ENCODE data around the gene ELF1. TPM values are rescaled to one million over a fixed set of nuclear protein-coding genes. Genes with fewer than 3 reads are reported as not detected.
A peak's percentile ranks its signal among the peaks of the same experiment; 100 is the strongest.

ELF1 gene
- total RNA-seq (95.1 TPM), polyA plus RNA-seq (ENCODE audit: insufficient read depth, low read depth, low replicate concordance) (12.0 TPM)
- long read RNA-seq, donor 1: 0 reads
- long read RNA-seq, donor 2, partial matches to known transcripts: 27 of 34 reads
- long read RNA-seq, donor 2, other reads (novel, unspliced or antisense): 7 of 34 reads
- long read RNA-seq, donor 3, partial matches to known transcripts: 35 of 94 reads
- long read RNA-seq, donor 3, other reads (novel, unspliced or antisense): 57 of 94 reads
- long read RNA-seq, donor 4, partial matches to known transcripts: 0 of 1 reads
- long read RNA-seq, donor 4, other reads (novel, unspliced or antisense): 0 of 1 reads
- long read RNA-seq, donor 5: 0 reads
- long read RNA-seq, donor 6, partial matches to known transcripts: 22 of 81 reads
- long read RNA-seq, donor 6, other reads (novel, unspliced or antisense): 58 of 81 reads
- long read RNA-seq, donor 7, transcript ELF1-205 (9 exons, 2,116 nt): major isoform, 5 of 39 reads
- long read RNA-seq, donor 7, partial matches to known transcripts: 10 of 39 reads
- long read RNA-seq, donor 7, other reads (novel, unspliced or antisense): 23 of 39 reads
- long read RNA-seq, donor 8, partial matches to known transcripts: 0 of 1 reads
- long read RNA-seq, donor 8, other reads (novel, unspliced or antisense): 0 of 1 reads
- long read RNA-seq, donor 9, partial matches to known transcripts: 0 of 1 reads
- long read RNA-seq, donor 9, other reads (novel, unspliced or antisense): 0 of 1 reads
- long read RNA-seq, donor 10, partial matches to known transcripts: 90 of 90 reads
- long read RNA-seq, donor 10, other reads (novel, unspliced or antisense): 0 of 90 reads

- Histone ChIP-seq H3K9me3 (ENCODE audit: control insufficient read depth in 2 of 3, insufficient read depth in 1 of 3, low read length in 3 of 3) (no peaks in the 10 kb centered on the region), H3K9ac (ENCODE audit: low read length in 3 of 3) (peak within 1 kb of the TSS; percentile 37 to 56 (median 48)), H3K4me1 (ENCODE audit: control insufficient read depth in 2 of 3, insufficient read depth in 2 of 3, low read depth in 1 of 3, low read length in 3 of 3) (peaks cover 0 to 8% (median 6%) of the 10 kb centered on the region in 3 donors), H3K27ac (ENCODE audit: low read depth in 2 of 2, low read length in 2 of 2) (peak within 1 kb of the TSS; percentile 81 to 85), H3K36me3 (ENCODE audit: control insufficient read depth in 2 of 3, insufficient read depth in 3 of 3, low read length in 3 of 3) (no peaks in the 10 kb centered on the region), H3K27me3 (ENCODE audit: control insufficient read depth, insufficient read depth, low read length) (no peaks in the 10 kb centered on the region), H3K4me3 (ENCODE audit: low read length in 3 of 3) (peak within 1 kb of the TSS; percentile 41 to 55 (median 51))
- DNase-seq (peak in 4 of 5 donors; percentile 17 to 81 (median 54)), FAIRE-seq (peak; percentile 30)
- TF ChIP-seq, protein P1, sequence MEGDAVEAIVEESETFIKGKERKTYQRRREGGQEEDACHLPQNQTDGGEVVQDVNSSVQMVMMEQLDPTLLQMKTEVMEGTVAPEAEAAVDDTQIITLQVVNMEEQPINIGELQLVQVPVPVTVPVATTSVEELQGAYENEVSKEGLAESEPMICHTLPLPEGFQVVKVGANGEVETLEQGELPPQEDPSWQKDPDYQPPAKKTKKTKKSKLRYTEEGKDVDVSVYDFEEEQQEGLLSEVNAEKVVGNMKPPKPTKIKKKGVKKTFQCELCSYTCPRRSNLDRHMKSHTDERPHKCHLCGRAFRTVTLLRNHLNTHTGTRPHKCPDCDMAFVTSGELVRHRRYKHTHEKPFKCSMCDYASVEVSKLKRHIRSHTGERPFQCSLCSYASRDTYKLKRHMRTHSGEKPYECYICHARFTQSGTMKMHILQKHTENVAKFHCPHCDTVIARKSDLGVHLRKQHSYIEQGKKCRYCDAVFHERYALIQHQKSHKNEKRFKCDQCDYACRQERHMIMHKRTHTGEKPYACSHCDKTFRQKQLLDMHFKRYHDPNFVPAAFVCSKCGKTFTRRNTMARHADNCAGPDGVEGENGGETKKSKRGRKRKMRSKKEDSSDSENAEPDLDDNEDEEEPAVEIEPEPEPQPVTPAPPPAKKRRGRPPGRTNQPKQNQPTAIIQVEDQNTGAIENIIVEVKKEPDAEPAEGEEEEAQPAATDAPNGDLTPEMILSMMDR (IDR thresholded peaks at IDR 0.05; ENCODE audit: borderline replicate concordance, extremely low read depth, insufficient read depth): no peak
- intact Hi-C loops (cut with DNase I): no loop called here
Observed at GRCh38 chr13:41019011-41019487, at the start of gene ELF1. Gene ELF1, minus strand, starts transcription at chr13:41019316. Its CDS starts 37,262 bp downstream, at chr13:40982054.

GRCh38 chr13:41065078-41065477 lies 46.0 kb upstream of the ELF1 start:
- Histone ChIP-seq H3K9ac (ENCODE audit: low read length in 3 of 3) (no peak overlapping the region), H3K27ac (ENCODE audit: low read depth in 2 of 2, low read length in 2 of 2) (no peak overlapping the region), H3K9me3 (ENCODE audit: control insufficient read depth in 2 of 3, insufficient read depth in 1 of 3, low read length in 3 of 3) (no peaks in the 10 kb centered on the region), H3K36me3 (ENCODE audit: control insufficient read depth in 2 of 3, insufficient read depth in 3 of 3, low read length in 3 of 3) (peaks cover 14 to 34% (median 17%) of the 10 kb centered on the region in 3 donors), H3K27me3 (ENCODE audit: control insufficient read depth, insufficient read depth, low read length) (no peaks in the 10 kb centered on the region), H3K4me1 (ENCODE audit: control insufficient read depth in 2 of 3, insufficient read depth in 2 of 3, low read depth in 1 of 3, low read length in 3 of 3) (peaks cover 0 to 7% (median 3%) of the 10 kb centered on the region in 3 donors), H3K4me3 (ENCODE audit: low read length in 3 of 3) (no peak overlapping the region)
- TF ChIP-seq, protein P1 (IDR thresholded peaks at IDR 0.05; ENCODE audit: borderline replicate concordance, extremely low read depth, insufficient read depth): no peak
- no peak for FAIRE-seq
- DNase-seq: no peak
- intact Hi-C loops (cut with DNase I): no loop called here

GRCh38 chr13:41064493-41064892 lies 45.4 kb upstream of the ELF1 start:
- no peak for DNase-seq
- H3K9ac ChIP-seq (ENCODE audit: low read length in 3 of 3): no peak overlapping the region
- no peak overlapping the region for H3K4me3 ChIP-seq (ENCODE audit: low read length in 3 of 3)
- TF ChIP-seq, protein P1 (IDR thresholded peaks at IDR 0.05; ENCODE audit: borderline replicate concordance, extremely low read depth, insufficient read depth): no peak
- peaks cover 0 to 7% (median 3%) of the 10 kb centered on the region in 3 donors for H3K4me1 ChIP-seq (ENCODE audit: control insufficient read depth in 2 of 3, insufficient read depth in 2 of 3, low read depth in 1 of 3, low read length in 3 of 3)
- H3K9me3 ChIP-seq (ENCODE audit: control insufficient read depth in 2 of 3, insufficient read depth in 1 of 3, low read length in 3 of 3): no peaks in the 10 kb centered on the region
- no peaks in the 10 kb centered on the region for H3K27me3 ChIP-seq (ENCODE audit: control insufficient read depth, insufficient read depth, low read length)
- no peak overlapping the region for H3K27ac ChIP-seq (ENCODE audit: low read depth in 2 of 2, low read length in 2 of 2)
- peaks cover 14 to 32% (median 15%) of the 10 kb centered on the region in 3 donors for H3K36me3 ChIP-seq (ENCODE audit: control insufficient read depth in 2 of 3, insufficient read depth in 3 of 3, low read length in 3 of 3)
- peak; percentile 35 for FAIRE-seq
- intact Hi-C loops (cut with DNase I): no loop called here
